GM11168 (cell line): ENCODE data around the gene VSTM5.

ENCODE experiments used
- in situ Hi-C: fragments of 300-500 bp; cut with MboI; formaldehyde crosslinking; loops from one replicate; pipeline ENCODE4 v1.12.0; 2022; ENCODE audit warnings: low sequenced_read_pairs; ENCODE audit not compliant: unreplicated experiment

VSTM5 gene

DNA sequence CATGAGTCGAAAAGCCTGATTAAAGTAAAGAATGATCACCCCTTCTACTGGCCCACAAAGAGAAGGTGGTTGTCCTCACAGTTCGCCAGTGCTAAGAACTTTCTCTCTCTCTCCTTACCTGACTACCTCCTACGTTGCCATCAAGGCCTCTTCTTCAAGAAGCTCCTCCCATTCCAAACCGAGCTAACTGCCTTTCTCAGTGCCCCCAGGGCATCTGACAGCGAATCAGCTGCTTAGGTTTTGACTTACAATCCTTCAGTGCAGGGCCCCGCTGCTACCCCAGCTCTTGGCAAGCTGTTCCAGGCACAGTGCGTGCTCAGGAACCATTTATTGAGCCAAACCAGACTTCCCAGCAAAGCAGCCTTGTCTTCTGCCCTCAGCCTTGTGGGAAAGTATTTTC, 5.8 kb downstream of the VSTM5 start:
- in situ Hi-C loops = no loop called here

DNA sequence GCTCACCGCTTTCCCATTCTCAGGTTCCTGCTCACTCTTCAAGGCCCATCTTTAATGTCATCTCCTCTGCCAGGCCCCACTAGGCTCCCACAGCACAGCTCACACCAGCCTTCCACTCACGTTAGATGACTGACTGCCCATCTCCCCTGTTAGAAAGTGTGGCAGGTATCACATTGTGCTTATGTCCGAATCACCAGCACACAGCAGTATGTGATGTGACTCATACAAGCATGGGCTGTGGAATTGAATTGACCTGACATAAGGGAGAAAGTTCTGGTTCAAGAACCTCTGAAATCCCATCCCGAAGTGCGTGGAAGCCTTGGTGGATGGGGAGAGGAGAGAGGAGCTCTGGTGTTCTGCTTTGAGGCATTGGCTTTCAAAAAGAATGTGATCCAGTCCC, 6.5 kb downstream of the VSTM5 start:
- in situ Hi-C loops = no loop called here

DNA sequence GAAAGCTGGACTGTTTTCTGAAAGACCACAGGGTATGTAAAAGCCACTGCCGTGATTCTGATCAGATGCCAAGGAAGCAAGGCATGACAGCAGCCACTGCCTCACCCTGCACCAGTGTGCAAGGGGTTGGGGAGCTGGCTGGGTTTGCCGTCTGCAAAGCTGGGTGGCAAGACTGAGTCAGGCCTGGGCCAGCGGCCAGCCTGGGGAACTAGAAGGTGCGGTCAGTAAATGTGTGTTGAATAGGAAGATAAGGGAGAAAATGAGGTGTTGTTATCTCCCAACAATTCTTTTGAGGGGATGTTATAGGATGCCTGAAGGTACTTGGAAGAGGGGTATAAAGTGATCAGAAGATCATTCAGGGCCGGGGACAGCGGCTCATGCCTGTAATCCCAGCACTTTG, 8.0 kb downstream of the VSTM5 start:
- in situ Hi-C loops = no loop called here

DNA sequence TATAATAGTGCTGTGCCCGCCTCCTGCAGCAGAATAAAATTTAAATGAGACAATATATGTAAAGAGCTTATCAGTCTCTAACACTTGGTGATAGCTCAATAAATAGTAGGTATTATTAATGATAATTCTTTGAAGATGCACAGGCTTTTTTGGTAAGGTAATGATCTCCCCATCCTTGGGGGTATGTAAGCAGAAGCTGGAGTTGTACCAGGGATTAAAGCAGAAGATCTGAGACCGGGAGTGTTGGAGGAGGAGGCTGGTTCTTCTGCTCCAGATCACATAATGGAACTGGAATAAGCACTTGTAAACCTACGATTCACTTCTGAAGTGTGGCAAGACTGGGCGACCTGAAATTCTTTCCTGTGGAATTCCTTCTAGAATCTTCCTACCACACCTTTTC, 8.4 kb downstream of the VSTM5 start:
- in situ Hi-C loops = no loop called here

DNA sequence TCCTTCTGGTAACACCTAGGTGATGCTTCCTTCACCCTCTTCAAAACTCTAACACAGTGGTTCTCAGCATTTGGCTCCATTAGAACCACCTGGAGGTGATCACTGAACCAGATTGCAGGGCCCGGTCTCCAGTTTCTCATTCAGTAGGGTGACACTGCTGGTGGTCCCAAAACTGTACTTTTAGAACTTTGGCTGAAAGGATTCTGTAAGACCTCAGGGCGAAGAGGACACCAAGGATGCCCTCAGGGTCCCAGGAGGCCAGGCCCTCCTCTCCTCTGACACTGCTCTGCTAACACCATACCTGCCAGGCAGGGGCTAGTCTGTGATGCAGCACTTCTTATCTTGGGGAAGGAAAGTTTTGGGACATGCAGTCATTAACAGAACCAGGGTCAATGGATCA, 9.0 kb downstream of the VSTM5 start:
- in situ Hi-C loops = no loop called here

DNA sequence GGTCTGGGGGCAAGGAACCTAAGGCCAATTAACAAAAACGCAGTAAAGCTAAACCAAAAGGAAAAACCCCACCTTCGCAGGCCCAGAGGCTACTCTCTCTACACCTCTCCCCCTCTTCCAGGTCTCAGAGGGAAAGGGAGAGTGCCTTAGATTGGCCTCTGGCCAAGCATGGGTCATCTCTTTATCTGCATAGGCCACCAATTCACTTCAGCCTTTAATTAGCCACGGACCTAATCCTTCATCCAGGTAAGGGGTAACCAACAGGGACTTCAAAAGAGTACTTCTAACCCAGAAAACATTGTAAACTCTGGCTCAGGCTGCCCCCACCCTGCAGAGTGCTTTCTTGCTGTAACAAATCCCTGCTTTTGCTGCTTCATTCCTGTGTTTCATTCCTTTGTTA, 9.4 kb downstream of the VSTM5 start:
- in situ Hi-C loops = no loop called here

DNA sequence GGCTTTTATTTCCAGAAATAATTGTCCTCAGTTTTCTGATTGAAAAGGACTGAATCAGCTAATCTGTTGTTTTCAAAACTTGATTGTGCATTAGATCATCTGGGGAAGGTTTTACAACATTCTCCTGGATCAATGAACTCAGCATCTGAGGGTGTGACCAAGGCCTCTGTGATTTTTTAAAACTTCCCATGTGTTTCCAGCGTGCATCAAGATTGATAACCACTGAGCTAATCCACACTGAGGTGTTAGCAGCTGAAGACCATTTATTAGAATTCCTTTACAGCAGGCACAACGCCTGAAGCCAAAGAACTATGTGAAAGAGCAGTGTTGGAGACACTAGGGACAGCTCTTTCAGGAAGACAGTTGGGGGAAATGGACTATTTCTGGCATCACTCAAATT, 10.2 kb downstream of the VSTM5 start:
- in situ Hi-C loops = no loop called here

DNA sequence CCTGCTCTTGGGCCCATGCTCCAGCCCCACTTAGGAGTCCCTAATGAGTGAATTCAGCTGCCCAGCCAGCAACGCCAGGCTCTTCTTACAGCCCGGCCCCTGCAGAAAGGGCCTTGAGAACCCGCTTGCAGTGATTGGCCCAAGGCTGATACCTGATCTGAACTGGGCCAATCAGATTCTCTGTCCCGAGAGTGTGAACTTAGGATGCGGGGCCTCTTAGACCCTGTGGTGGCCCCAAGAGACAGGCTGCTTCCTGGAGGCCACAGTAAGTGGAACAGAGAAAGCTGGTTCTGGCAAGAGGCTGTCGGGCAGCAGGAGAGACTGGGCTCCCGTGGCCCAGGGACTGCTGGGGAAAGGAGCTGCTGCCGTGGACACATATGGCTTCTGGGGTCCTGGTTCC, 11.5 kb downstream of the VSTM5 start:
- in situ Hi-C loops = no loop called here

DNA sequence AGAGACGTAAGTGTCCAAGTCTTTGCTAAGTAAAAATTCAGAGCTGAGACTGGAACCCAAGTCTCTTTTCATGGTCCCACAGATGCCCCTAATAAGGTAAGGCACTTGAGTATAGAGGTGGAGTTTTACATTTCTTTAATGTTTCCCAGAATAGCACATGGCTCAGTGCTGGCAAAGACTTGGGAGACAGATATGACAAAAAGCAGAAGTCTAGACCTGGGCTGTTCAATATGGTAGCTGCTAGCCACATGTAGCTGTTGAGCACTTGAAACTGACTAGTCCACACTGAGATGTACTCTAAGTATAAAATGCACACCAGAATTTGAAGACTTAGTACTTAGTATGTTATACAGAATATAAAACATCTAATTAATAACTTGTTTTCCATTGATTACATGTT, 17.6 kb downstream of the VSTM5 start:
- in situ Hi-C loops = no loop called here

DNA sequence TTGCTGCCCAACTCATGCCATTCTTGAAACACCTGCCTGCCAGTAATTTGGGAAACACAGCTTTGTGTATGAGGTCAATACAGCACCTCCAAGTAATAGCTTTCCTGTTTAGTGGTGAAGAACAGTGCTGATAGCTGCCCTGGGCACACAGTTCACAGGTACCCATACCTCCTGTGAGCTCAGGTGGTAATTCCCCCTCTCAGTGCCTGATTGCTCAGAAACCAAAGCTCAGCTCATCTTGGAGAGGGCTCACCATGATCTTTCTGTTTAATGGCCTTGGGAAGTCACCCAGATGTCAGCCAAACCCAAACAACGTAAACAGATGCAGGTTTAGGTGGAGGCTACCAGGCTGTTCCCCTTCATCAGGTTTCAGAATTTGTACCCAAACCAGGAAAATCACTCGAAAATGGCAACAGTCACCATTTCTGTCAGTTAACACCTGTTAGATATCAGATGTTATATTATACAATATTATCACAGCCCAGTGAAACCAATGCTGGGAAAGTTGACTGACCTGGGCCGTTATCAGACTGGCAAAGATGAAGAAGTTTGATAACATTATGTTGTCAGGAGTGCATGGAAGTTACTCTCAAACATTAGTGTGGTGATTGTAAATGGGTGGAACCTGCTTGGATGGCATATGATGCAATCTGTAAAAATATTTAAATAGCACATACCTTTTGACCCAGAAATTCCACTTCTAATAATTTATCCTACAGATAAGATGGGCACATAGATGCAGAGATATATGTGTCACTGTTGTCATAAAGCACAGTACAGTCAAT, 18.9 kb downstream of the VSTM5 start:
- in situ Hi-C loops = no loop called here

DNA sequence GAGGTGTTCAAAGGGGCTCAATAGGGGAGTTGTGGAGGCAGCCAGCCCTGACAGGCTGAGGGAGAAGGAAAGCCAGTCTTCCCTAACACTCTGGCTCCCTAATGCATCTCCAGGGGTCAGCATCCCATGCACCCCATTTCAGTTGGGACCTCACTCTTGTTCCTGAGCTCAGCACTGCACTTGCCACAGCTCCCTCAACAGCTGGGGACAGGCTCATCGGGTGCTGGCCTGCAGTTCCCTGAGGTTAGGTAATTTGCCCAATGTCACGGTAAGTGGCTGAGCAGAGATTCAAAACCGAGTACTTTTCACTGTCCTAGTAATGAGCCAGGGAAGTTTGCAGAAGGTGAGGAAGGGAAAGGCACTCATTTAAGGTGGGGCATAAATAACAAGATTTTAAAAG, 20.8 kb downstream of the VSTM5 start:
- in situ Hi-C loops = no loop called here

DNA sequence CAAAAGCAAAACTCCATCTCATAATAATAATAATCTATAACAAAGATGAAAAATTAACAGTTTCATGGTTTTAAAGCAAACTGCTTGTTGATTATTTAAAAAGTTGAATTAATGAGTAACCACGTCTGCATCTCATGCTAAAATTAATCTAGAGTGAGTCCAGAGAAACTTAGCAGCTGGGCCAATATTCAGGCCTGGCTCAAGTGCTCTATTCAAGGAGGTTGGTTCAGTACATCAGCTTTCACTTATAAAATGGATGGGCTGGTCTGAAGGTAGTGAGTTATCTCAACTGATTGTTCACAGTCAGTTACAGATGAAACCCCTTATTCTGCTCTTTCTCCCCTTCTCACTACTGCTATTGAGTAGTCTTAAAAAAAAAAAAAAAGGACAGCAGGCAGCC, 23.1 kb downstream of the VSTM5 start:
- in situ Hi-C loops = no loop called here

DNA sequence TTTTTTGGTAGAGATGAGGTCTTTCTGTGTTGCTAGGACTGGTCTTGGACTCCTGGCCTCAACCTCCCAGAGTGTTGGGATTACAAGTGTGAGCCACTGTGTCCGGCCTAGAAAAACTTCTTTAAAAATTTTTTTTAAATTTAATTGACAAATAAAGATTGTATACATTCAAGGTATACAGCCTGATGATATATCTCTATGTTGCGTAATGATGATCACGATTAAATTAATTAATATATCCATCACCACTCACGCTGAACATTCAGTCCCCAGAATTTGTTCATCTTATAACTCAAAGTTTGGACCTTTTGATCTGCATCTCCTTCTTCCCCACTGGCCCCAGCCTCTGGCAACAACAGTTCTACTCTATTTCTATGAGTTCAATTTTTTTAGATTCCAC, 27.2 kb downstream of the VSTM5 start:
- in situ Hi-C loops = no loop called here

DNA sequence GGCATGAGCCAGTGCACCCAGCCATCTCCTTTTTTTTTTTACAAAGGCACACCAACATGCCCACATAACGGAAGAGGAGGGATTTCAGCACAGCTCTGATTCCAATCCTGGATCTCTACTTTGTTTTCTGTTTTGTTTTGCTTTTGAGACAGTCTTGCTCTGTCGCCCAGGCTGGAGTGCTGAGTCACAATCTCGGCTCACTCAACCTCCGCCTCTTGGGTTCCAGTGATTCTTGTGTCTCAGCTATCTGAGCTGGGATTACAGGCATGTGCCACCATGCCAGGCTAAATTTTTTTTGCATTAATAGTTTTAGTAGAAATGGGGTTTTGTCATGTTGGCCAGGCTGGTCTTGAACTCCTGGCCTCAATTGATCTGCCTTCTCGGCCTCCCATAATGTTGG, 28.1 kb downstream of the VSTM5 start:
- in situ Hi-C loops = no loop called here

DNA sequence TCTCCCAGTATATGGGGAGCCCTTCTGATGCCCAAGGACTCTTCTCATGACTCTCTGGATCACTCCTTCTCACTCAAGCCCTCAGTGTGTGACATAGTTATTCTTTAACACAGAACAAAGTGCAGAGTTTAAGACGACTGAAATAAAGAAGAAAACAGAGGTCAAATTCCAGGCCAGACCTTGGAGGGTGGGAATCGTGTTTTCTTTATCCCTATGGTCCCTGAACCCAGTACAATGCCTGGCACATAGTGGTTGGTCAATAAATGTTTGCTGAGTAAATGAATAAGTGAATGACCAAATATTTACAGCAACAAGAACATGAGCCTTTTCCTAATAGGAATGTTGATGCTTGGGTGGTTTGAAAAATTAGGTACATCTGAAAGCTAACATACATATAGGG, 28.8 kb downstream of the VSTM5 start:
- in situ Hi-C loops = no loop called here

DNA sequence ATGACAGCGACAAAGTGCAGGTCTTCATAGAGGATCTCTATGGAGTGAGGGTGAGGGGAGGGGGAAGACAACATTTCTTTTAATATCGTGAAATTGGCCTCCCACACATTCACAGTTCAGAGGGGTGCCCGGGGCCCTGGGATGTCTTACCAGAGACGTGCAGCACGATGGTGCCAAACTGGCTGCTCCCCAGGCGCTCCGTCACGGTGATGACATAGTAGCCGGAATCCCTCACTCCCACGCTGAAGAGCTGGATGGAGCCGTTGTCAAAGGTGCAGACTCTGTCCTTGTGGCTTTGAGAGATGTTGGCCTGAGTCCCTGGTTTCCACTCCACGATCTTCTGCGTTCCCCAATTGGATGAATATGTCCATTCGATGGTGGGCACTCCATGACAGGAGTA, 29.6 kb downstream of the VSTM5 start:
- in situ Hi-C loops = no loop called here

DNA sequence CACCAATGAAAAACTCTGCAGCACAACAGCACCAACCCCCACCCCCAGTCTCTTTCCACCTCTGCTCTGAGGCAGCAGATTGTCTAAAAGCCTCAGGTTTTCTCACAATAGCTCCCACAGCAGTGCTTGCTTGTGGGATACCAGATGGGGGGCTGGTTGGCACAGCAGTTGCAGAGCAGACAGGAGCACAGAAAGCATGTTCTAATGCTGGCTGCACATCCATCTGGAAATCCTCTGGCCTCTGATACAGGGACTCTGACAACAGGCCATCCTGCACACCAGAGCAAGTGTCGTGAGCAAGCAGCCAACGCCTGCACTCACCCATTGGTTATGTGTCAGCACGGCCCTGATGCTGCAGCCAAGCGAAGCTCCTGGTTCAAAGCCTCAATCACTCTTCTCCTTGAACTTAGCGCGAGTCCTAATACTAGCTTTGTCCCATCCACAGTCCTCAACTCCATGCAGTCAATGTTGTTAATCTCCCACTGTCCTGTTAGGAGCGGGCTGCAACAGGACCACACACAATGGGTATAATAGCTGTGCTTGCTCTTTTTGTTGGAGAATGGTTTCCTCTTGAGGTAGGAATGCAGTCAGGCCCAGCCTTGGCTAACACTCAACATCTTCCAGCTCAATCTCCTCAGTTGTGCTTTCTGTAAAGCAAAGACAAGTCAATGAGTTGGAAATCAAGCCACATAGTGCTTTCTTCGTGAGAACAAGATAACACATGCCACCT, 30.3 kb downstream of the VSTM5 start:
- in situ Hi-C loops = no loop called here

DNA sequence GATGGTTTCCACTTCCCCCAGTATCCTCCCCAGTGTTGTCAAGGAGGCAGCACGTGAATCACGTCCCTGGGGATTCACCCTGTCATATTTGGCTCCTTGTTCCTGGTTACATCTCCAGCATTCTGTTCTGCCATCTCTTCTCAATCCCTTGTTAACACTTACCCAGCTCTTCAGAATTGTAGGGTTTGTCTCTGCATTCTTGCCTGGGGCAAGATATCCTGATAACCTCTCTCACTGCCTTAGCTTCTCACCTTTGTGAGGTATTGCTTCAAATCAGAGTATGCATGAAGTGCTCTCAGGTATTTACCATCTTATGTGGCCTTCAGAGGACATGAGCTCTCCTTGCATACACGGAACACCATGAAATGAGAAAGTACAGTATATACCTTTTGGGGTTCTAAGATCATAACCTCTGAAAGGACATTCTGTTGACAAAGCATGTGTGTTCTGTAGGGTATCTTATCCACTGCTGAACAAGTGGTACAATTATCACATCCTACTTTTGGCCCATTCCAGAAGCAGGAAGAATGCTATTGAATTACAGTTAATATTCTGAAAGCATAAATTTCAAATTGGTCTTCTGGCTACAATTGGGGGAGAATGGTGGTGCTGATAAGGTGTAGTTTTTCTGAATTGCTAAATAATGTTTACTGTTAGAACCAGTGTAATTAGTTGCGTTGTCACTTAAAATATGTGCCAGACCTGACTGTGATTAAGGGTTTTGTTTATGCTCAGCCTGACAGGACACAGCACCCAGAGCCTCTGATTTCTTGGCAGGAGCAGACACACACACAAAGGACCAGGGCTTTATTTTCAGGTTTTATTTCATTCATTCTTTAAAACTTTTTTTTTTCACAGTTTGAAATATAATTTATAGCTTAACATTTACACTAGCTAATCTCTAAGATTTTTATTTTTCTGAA, 32.7 kb downstream of the VSTM5 start:
- in situ Hi-C loops = no loop called here

DNA sequence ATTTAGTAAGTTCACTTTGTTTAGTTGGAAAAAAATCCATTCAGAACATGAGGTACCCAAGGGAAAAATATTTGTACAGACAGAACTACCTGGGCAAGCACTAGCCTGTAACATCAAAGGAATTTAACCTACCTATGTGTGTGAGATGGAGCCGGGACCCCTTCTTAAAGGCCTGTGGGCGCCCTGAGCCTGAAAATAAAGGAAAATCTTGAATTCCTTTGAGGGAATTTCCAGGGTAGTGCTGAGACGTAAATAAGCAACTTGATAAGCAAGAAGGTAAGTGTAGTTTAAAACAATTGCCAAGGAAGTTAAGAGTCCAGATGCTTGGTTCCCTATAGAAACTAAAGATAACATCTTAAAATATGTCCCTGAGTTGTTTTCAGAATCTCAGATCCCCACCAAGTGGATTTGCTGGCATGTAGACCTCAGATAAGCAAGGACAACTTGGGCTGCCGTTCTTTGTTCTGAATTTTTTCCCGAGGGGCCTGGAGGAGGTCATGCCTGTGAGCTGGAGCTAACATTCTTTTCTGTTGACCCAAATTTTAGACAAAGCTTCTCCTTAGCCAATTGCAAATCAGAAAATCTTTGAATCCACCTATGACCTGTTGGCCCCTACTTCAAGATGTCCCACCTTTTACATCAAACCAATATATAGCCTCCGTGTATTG, 35.3 kb downstream of the VSTM5 start:
- in situ Hi-C loops = no loop called here

DNA sequence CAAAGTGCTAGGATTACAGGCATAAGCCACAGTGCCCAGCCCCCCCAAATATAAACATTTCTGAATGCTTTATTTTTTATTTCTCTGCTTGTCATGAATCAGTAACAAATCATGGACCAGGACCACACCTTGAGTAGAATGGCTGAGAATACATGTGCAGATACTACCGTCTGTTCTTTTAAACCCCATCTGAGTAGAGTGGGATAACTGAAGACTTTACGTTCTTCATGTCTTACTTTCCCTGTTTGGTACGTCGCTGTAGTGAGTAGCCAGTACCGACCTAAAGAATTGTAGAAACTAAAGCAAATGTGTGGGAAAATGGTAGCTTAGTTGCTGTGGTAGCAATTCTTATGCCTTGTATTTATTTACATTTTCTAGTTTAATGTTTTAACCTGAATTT, 36.4 kb downstream of the VSTM5 start:
- in situ Hi-C loops = no loop called here
